Thyroid gland (tissue), 4 donors: ENCODE measurements around the gene DUSP10.

Experiments used
- CTCF ChIP-seq, 6 experiments: fragments of 200-600 bp in 3 of 6; fragments of 450-650 bp in 3 of 6; sonication (generic) in 3 of 6; IDR thresholded peaks; one replicate each; pipeline ENCODE4 v1.5.1; 2016 to 2019; ENCODE audit warnings: antibody characterized with exemption in 6 of 6, mild to moderate bottlenecking in 2 of 6, inconsistent platforms in 1 of 6, moderate library complexity in 1 of 6
- POLR2A ChIP-seq, 2 donors: fragments of 450-650 bp; IDR thresholded peaks; one replicate each; pipeline ENCODE4 v1.6.1; 2017; ENCODE audit warnings: antibody characterized with exemption in 2 of 2, mild to moderate bottlenecking in 2 of 2, moderate library complexity in 1 of 2

GRCh38 chr1:221683681-221684080 is 58.2 kb downstream of the DUSP10 start:
- TF ChIP-seq CTCF (IDR thresholded peaks at IDR 0.05) (no peak), POLR2A (IDR thresholded peaks at IDR 0.05) (no peak)
